Measurements from ENCODE around the gene AGFG2.
"Not testable (repeated sequence)": the region's sequence is repeated elsewhere in the genome, so short reads cannot be mapped to it uniquely, and the experiment has no call there.

Gene AGFG2

GRCh38 chr7:100521909-100522593 is 17.0 kb upstream of the AGFG2 start:
- not testable (repeated sequence) for DNase-seq

GRCh38 chr7:100523192-100523591 is 15.8 kb upstream of the AGFG2 start:
- DNase-seq: not testable (repeated sequence)

GRCh38 chr7:100528108-100528866 is 10.7 kb upstream of the AGFG2 start:
- not testable (repeated sequence) for DNase-seq

GRCh38 chr7:100532165-100533022 is 6.6 kb upstream of the AGFG2 start:
- no peak for DNase-seq

- DNase-seq: not testable (repeated sequence)
Measured at GRCh38 chr7:100535982-100536381, 3.0 kb upstream of the AGFG2 start.

- DNase-seq: not testable (repeated sequence)
Measured at GRCh38 chr7:100536695-100537094, 2.3 kb upstream of the AGFG2 start.

- DNase-seq: no peak
Measured at GRCh38 chr7:100538348-100538653, 702 bp upstream of the AGFG2 start.

GRCh38 chr7:100539436-100540006 is 518 bp downstream of the AGFG2 start:
- DNase-seq: no peak

- no peak for DNase-seq
Measured at GRCh38 chr7:100540073-100540723, 1.2 kb downstream of the AGFG2 start.

GRCh38 chr7:100541309-100541708 is 2.3 kb downstream of the AGFG2 start:
- not testable (repeated sequence) for DNase-seq

- no peak for DNase-seq
Measured at GRCh38 chr7:100543586-100543985, 4.6 kb downstream of the AGFG2 start.

GRCh38 chr7:100544386-100544785 is 5.4 kb downstream of the AGFG2 start:
- DNase-seq: no peak

- no peak for DNase-seq
Measured at GRCh38 chr7:100544967-100545359, 6.0 kb downstream of the AGFG2 start.

- no peak for DNase-seq
Measured at GRCh38 chr7:100545360-100546128, 6.5 kb downstream of the AGFG2 start.

GRCh38 chr7:100546129-100546925 is 7.3 kb downstream of the AGFG2 start:
- no peak for DNase-seq

GRCh38 chr7:100546926-100547800 is 8.2 kb downstream of the AGFG2 start:
- no peak for DNase-seq

GRCh38 chr7:100547872-100548271 is 8.9 kb downstream of the AGFG2 start:
- no peak for DNase-seq

- DNase-seq: not testable (repeated sequence)
Measured at GRCh38 chr7:100548446-100548845, 9.4 kb downstream of the AGFG2 start.

GRCh38 chr7:100552532-100552931 is 13.5 kb downstream of the AGFG2 start:
- no peak for DNase-seq

- DNase-seq: no peak
Measured at GRCh38 chr7:100553032-100553431, 14.0 kb downstream of the AGFG2 start.
